NOMO-1 treated with DMSO at 0.1 percent for 48 hours (cell line): ENCODE data around the gene PARVB.

Experiments
- DNase-seq: peaks from one replicate; lab custom pipeline; 2025; ENCODE audit not compliant: unreplicated experiment; lab: John Stamatoyannopoulos, UW

Gene PARVB, protein sequence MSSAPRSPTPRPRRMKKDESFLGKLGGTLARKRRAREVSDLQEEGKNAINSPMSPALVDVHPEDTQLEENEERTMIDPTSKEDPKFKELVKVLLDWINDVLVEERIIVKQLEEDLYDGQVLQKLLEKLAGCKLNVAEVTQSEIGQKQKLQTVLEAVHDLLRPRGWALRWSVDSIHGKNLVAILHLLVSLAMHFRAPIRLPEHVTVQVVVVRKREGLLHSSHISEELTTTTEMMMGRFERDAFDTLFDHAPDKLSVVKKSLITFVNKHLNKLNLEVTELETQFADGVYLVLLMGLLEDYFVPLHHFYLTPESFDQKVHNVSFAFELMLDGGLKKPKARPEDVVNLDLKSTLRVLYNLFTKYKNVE

DNA sequence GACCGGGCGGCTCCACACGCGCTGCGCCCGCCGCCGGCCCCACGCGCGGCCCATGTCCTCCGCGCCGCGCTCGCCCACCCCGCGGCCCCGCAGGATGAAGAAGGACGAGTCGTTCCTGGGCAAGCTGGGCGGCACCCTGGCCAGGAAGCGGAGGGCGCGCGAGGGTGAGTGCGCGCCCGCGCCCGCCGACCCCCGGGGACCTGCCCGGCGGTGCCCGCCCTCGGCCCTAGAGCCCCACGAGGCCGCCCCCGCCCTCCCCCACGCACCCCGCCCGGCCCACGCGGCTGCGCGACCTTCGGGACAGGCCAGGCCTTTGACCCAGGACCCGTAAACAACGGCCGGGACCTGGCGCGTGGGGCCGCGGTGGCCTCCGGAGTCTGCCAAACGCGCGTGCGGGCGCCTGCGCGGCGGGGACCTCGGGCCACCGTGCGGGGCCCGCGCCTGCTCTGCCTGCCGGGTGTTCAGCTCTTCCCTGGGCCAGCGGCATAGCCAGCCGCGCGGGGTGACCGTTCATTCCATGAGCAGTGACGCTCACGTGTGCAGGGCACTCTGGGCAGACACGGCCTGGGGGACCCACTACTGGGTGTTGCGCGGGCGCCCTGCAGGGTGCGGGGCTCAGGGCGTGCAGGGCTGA, at the start of gene PARVB:
TSS of gene PARVB (plus strand) at position 15 of the 634 bp plus-strand sequence. CDS start at position 53, 38 bp downstream.
- no peak for DNase-seq

DNA sequence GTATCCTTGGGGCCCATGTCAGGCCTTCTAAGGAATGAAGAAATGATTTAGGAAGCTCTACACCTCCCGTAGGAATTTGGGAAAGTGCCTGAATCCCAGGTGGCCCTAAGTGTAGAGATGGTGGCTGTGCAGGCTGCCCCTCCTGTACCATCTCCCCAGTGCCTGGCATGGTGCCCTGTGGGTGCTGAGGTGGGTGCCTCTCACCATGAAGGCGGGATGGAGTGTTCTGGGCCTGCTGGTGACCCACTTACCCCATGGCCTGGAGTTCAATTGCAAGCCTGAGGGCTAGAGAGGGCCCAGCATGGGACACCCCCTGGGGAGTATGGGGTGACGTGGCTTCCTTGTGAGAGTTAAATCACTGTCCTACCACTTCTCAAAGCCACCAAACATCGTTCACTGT, 49.1 kb upstream of the PARVB start:
- DNase-seq = no peak

DNA sequence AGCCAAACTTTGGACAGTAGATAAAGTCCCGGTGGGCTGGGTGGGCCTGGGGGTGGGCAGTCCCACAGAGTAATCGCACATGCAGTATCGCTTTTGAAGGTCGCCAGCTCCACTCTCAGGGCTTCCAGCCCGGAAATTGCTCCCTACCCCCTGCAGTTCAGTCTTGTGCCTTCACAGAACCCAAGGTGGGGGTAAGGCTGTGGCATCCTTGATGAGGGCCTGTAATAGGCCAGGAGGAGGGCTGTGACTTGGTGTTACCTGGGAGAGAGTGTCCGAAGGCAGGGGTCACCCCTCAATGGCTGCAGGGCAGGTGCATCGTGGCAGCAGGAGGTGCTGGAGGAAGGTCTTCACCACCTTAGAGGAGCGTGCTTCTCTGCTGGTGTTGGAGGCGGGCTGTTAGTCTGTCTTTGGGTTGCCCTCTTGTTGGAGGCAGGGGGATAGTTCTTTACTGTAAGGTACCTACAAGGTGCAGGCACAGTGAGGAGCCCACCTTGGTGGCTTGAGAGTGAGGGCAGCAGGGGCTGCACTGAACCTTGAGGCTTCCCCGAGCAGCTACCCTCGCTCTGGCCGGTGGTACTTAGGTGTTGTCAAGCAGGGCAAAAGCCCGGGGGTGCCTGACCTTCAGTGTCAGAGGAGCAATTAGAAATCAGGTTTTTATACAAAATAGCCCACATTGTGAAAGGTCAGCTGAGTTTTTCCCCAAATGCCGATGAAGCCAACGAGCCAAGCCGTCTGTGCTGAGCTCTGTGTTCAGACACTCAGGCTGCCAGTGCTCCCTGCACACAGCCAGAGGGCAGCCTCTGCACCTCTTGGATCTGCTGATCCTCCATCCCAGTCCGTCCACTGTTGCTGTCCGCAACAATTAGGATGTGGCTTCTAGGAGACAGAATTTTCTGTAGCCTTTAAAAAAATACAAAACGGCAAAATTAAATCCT, 47.0 kb upstream of the PARVB start:
- no peak for DNase-seq

DNA sequence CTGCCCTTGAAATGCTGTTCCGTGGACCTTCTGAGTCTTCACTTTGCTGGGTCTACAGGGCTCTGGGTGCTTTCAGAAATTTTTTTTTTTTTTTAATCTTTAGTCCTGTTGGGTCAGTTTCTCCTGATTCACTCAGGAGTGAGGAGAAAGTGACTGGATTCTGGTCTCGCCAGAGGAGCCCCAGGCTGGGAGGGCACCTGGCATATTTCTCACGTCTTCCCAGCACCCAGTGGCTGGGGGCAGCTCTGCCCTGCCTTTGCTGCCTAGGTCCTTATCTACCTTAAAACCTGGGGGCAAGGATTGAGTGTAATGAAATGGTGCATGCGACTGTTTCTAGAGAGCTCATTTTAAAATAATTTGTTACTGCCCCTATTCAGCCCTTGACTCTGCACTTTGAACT, 45.5 kb upstream of the PARVB start:
- no peak for DNase-seq

DNA sequence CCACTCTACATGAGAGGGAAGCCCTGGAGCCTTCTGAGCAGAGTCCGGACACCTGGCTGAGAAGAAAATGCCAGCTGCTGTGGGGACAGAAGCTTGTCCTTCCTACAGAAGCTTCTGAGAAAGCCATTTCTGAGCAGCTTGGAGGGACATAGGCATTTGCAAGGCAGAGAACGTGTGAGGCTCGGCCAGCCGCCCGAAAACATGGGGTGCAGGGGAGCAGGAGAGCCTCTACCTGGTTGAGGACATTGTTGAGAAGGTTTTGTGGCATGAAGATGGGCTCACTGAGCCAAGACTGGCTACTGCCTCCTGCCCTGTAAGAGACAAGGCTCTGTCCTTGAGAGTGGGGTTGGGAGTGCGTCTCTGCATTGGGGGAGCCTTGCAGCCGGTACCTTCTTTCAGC, 43.5 kb upstream of the PARVB start:
- no peak for DNase-seq

DNA sequence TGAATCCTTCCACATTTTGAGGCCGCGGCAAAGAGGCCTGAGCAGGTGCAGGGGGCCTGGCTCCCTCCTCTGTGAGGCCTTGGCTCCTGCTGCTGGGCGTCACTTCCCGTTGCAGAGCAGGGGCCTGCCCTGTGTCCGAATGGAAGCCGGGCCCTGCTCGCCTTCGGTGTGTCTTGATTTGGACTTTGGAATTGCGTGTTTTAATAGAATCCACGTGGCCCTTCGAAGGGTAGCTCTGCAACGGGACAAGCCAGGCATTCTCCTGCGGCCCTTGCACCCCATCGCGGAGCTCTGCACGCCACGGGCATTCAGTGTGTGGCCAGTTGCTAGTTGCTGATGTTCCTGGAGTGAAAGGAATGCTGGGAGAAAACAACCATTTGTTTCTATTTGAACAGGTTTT, 43.1 kb upstream of the PARVB start:
- no peak for DNase-seq

DNA sequence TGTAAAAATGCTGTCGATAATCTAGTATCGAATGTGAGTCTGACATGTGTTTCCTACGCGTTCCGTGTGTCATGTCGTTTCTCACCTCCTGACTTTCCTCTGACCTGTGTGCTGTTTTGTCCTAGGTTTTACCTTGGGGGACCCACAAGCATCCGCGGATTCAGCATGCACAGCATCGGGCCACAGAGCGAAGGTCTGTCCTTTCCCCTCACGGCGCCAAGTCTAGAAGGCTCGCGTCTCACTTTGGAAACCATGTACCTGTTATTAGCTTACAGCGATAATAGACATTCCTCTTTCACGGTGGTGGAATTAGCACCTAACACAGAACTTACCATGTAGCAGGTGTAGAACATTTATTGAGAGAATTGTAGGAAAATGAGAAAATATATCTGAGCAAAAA, 40.3 kb upstream of the PARVB start:
- DNase-seq = no peak

DNA sequence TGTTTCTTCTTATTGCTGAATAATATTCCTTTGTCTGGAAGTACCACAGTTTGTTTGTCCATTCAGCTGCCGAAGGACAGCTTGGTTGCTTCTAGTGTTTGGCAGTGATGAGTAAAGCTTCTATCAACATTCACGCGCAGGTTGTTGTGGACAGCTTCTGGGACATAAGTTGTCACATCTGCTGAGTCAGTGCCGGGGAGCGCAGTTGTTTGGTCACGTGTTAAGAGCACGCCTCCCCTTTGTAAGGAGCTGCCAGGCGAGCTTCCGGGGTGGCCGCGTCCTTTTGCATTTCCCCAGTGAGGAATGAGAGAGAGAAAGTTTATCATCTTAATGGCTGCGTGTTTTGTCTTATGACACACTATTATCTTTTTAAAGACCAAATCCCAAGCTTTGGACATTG, 38.6 kb upstream of the PARVB start:
- DNase-seq = no peak

DNA sequence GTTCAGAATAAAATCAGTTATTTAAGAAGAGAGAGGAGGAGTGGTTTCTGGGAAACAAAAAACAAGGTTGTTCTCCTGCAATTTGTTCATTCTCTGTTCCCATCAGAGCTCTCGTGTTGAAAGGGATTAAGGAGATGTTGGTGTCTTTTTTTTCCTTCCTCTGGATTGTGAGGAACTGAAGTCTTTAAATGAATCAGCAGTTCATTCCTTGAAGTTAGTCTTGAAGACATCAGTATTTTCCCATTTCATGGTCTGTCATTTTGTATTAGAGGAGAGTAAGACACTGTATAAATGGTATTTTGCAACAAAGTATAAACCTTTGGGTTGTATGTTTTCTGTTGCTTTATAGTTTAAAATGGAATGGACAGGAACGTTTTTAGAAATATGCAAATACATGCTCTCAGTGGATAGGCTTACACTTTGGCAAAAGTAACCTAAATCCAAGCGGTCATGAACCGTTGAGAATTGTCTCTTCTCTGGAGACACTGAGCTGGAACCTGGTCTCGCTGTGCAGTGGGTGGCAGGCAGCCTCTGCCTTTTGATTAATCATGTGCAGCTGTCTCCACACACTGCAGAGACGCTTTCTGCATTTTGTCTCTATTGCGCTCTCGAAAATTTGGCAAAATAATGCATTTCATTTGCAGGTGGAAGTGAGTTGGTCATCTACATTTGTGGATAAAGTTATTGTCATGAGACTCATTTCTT, 35.8 kb upstream of the PARVB start:
- no peak for DNase-seq

DNA sequence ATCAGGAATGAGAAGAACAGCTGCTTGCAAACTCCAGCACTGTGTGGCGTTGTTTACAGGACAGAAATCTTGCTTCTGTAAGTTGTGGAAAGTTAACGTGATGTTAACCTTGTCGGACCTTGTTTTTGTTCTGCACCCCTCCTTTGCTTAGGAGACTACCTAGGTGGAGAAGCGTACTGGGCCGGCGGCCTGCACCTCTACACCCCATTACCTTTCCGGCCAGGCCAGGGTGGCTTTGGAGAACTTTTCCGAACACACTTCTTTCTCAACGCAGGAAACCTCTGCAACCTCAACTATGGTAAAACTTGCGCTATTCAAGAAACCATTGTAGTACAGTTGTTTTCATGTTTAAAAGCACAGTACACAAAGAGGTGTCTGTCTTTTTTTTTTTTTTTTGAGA, 35.1 kb upstream of the PARVB start:
- no peak for DNase-seq

DNA sequence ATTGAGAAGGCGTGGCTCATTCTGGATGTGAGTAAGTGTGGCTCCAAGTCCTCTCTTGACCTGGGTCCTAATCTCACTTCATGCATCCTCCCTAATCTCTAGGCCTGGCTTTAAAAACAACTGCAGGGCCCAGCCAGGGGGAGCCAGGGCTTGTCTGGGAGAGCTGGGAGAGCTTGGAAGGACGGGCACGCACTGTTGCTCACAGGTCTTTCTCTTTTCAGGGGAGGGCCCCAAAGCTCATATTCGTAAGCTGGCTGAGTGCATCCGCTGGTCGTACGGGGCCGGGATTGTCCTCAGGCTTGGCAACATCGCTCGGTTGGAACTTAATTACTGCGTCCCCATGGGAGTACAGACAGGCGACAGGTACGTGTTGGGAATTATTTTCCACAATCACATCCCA, 34.1 kb upstream of the PARVB start:
- DNase-seq = no peak

DNA sequence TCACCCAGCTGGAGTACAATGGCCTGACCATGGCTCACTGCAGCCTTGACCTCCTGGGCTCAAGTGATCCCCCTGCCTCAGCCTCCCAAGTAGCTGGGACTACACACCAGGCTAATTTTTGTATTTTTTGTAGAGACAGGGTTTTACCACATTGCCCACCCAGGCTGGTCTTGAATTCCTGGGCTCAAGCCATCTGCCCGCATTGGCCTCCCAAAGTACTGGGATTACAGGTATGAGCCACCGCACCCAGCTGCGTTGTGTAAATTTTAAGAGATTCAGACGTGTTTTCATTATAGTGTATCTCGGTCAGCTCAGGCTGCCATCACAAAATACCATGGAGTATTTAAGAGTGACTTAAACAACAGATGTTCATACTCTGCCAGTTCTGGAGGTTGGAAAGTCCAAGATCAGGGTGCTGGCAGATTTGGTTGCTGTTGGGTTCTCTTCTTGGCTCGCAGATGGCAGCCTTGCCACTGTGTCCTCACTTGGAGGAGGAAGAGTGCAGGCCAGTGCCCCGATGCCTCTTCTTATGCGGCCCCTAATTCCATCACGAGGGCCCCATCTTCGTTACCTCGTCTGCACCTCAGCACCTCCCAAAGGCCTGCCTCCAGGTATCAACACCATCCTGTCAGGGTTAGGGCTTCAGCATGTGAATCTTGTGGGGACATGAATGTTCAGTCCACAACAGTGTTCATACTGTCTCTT, 32.6 kb upstream of the PARVB start:
- no peak for DNase-seq

DNA sequence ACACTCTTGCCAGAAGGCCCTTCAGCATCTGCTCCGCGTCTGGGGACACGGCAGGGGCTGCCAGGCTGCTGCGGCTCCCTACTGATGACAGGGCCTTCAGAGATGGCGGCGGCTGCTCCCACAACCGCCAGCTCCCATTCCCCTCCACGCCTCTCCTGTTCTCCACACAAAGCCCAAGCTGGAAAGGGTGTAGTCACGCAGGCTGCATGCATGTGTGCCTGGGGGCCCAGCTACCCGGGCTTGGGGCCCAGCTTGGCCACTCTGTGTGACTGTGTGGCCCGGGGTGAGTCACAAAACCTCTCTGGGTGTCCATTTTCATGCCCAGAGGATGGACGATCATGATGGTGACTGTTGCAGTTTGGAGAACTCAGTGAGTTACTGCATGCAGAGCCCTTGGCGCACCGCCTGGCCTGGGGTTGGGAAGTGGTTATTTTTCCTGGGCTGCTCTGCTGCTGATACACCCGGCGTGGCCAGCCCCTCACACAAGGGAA, 31.7 kb upstream of the PARVB start:
- no peak for DNase-seq

DNA sequence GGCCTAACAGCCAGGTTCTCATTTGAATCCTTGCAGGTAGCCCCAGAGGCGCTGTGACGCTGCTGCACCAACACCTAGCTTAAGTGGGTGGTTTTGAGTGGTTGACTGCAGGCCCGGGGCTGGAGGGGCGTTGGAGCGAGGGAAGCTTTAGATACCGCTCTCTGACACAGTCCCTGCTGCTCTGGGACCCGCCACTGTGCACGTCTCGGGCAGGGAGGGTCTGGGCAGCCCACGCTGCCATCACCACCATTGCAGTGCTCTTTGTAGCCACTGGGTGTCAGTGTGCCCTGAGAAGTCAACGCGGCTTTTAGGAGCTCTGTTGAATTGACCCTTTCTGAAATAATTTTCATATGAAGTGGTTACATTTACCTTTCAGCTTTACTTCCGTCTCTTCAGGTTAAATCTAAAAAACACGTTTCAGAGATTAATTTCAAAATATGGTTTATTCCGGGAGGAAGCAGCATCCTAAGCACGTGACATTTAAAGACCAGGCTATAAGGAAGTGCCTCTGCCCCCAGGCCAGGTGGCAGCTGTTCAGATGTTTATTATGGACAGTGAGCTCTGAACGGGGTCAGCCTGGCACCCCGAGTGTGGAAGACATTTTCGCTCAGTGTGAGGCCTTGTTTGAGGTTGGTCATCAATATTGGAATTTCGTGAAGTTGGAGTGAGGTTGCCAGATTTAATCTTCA, 30.9 kb upstream of the PARVB start:
- DNase-seq = peak; percentile 54

DNA sequence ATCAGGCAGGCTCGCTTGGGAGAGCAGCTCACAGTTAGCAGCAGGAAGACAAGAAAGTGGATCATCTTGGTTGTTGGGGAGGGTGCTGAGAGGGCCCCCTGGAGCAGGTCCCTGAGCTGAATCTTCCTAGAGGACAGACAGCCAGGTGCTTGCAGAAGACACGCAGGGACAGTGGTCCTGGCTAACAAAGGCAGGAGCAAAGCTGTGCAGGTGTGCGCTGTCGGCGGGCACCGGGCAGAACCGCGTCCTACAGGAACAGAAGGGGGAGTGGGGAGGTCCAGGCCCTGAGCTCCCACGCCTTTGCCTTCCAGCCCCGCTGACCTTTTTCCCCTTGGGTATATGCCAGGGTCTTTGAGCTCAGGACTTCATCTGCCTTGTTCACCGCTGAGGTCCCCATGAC, 30.1 kb upstream of the PARVB start:
- no peak for DNase-seq

DNA sequence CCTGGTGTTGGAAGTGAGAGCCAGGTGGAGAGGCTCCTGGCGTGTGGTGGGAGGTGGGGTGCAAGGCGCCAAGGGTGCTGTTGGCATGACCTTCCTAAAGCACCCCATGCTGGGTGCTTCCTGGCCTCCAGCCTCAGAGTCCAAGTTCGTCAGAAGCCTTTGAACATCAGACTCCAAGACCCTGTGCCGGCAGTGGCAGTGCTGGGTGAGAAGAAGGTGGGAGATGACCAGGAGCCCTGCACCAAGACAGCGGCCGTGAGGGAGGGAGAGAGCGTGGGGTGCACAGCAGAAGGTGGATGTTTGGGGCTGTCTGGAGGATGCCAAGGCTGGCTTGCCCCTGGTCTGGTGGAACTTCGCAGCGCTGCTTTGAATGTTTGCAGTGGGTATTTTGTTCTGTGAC, 29.7 kb upstream of the PARVB start:
- DNase-seq = no peak

DNA sequence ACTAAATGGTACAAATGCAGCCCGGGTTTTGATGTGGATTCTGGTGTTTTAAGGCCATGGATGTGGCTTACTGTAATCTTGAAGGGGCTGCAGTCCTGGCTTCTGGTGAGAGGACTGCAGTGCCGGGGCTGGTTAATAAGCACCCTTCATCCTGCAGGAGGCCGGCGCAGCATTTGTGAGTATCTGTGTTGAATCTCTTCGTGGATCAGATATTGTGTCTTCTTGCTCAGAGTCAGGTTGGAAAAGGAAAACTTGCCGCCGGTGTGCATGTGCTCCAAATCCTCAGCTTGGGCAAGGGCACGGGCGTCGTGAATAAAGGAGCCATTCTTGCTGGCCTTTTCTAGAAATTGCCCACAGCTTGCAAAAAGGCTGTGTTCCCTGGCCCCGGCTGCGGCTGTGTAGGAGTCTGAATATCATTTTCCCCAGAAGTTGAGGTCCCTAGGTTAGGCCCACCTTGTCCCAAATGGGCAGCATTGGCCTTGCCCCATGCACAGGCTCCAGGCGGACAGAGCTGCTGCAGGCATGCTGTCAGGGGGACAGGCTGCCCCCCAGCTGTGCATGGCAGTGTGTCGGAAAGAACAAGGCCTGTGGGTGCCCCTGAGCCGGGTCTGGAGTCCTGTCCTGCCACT, 28.9 kb upstream of the PARVB start:
- DNase-seq = no peak

DNA sequence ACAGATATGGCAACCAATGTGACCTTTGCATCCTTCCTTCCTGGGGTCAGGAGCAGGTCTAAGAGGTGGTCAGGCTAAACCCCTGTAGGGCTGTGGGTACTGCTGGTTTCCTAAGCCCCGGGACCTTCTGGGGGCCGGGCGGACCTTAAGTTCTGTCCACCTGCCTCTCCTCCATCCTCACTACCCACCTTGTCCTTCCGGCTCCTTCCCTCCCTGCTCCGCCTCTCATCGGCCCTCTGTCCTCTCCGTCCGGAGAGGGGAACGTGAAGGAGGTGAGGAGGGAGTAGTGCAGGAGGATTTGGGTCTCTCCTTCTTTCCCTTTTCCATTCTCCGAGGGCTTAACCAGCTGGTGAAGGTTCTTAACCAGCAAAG, 28.3 kb upstream of the PARVB start:
- no peak for DNase-seq
